GM21786 (cell line): Measurements from ENCODE around the gene USP48.
A peak's percentile ranks its signal among the peaks of the same experiment; 100 is the strongest.
"Not testable (repeated sequence)": the region's sequence is repeated elsewhere in the genome, so short reads cannot be mapped to it uniquely, and the experiment has no call there.

ENCODE experiments used
- ATAC-seq: cut with Tn5 transposase; IDR thresholded peaks from one replicate; pipeline ENCODE4 v1.9.1; 2021; ENCODE audit not compliant: unreplicated experiment

USP48 gene, protein sequence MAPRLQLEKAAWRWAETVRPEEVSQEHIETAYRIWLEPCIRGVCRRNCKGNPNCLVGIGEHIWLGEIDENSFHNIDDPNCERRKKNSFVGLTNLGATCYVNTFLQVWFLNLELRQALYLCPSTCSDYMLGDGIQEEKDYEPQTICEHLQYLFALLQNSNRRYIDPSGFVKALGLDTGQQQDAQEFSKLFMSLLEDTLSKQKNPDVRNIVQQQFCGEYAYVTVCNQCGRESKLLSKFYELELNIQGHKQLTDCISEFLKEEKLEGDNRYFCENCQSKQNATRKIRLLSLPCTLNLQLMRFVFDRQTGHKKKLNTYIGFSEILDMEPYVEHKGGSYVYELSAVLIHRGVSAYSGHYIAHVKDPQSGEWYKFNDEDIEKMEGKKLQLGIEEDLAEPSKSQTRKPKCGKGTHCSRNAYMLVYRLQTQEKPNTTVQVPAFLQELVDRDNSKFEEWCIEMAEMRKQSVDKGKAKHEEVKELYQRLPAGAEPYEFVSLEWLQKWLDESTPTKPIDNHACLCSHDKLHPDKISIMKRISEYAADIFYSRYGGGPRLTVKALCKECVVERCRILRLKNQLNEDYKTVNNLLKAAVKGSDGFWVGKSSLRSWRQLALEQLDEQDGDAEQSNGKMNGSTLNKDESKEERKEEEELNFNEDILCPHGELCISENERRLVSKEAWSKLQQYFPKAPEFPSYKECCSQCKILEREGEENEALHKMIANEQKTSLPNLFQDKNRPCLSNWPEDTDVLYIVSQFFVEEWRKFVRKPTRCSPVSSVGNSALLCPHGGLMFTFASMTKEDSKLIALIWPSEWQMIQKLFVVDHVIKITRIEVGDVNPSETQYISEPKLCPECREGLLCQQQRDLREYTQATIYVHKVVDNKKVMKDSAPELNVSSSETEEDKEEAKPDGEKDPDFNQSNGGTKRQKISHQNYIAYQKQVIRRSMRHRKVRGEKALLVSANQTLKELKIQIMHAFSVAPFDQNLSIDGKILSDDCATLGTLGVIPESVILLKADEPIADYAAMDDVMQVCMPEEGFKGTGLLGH

DNA sequence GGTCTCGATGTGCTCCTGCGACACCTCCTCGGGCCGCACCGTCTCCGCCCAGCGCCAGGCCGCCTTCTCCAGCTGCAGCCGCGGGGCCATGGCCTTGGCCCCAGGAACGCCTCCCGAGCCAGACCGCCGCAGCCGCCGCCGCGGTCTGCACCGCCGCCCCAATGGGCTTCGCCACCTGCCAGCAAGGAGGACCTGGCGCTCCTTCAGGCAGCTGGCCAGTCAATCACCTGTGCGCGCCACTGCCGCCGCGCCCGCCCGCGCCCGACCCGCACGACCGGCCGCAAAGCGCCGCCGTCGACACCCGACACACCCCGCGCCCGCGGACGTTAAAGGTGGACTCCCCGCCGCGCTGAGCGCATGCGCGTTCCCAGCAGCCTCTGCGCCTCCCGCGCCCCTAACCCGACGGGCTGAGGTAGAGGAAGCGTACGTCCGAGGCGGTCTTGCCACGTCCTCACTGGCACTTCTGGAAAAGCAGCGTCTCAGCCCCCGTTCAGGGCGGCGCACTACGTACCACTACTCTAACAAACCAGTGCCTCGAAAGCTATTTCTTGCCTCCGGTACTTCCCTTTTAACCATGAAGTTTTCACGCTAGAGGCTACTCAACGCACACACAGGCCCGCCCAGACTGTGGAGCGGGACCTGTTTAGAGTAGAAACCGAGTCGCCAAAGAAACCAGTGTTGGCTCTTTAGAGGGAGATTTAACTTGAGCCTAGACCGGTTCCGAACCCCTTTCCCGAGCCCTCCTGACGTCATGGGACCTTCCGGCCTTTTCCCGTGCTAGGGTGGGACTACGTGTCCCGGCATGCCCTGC is at the start of gene USP48:
Gene USP48, minus strand, starts transcription at position 282 of the 811 bp plus-strand sequence. Its CDS starts 192 bp downstream, at position 90.
- peak; percentile 56 for ATAC-seq

DNA sequence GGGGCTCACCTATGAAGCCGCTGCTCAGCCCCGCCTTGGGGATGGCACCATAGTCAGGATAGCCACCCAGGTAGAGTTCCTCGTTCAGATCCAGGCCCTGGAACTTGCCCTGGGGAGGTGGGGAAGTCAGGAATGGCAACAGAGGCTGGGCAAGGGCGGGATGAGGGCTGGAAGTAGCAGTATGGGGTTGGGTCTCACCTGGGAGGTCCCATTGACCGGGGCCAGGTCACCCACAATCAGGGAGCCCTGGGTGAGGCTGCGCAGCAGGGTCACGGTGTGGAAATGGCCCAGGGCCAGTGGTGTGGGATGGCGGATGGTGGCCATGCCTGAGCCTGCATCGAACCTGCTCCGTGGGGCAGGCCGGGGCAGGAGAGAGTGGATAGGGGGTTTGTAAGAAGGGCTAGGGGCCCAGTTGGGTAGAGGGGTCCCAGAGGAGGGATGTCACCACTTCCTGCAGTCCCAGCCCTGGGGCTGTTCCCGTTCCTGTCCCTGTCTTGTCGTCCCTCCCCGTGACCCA is 48.6 kb upstream of the USP48 start:
- no peak for ATAC-seq

DNA sequence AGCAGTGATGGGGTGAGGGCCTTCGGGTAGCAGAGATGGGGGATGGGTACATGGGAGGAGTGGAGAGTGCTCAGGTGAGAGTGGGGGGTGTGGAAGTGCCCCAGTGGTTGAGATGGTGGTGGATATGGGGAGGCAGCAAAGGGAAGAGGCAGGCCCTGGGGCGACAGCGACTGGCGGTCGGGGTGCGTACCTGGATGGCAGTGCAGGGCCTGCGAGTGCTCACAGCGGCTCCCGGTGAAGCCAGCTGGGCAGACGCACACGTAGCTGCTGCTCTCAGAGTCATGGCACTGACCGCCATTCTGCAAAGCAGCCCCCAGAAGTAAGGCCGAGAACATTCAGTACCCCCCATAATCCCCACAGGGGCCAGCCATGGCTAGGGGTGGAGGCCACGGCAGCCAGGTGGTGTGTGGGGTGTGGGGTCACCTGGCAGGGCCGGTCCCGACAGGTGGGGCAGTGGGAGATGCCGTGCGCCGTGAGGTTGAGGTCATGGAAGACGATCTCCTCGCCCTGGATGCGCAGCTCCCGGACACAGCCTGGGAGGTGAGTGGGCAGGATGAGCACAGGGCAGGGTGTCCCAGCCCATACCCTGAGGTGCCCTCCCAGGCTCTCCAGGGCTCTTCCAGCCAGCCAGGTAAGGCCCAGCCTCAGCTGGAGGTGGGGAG is 48.0 kb upstream of the USP48 start:
- no peak for ATAC-seq

DNA sequence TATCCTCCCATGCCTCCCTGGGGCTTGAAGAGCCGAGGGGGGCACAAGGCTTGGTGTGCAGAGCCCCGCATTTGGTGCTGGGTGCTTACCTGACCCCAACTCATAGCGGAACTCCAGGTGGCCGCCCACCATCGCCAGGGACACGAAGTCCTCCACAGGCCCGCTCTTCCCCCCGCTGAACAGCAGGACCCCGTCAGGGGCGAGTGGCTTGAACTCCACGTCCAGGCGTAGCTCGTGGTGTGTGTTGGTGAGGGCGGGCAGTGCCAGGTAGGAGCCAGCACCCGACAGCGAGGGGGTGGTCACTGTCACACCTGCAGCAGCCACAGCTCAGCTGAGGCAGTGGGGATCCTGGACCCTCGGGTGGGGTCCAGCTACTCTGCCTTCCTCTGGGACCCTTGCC is 46.3 kb upstream of the USP48 start:
- no peak for ATAC-seq

DNA sequence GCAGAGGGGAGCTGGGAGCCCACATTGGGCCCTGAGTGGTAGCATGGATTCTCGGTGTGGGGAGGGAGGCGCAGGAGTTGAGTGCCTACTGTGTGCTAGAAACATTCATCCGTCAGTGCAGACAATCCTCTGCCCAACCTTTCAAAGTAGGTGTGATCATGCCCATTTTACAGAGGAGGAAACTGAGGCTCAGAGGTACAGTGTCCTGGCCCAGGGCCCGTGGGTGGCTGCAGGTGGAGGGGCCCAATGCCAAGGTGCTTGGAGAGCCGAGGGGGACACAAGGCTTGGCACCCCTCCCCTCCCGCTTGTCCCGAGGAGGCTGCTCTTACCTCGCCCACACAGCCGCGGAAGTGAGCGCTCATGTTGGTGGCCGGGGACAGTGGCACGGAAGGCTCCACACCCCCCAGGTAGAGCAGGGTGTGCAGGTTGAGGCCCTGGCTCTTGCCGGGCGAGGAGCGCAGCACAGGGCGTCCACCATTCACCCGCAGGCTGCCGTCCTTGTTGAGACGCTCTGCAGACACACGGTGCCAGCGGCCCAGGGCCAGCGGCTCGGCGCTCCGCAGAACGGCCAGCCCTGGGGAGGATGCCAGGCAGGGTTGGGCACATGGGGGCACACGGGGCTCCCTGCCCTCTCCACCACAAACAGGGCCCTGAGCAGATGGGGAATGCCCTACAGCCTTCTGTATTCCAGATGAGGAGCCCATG is 45.7 kb upstream of the USP48 start:
- ATAC-seq: no peak

DNA sequence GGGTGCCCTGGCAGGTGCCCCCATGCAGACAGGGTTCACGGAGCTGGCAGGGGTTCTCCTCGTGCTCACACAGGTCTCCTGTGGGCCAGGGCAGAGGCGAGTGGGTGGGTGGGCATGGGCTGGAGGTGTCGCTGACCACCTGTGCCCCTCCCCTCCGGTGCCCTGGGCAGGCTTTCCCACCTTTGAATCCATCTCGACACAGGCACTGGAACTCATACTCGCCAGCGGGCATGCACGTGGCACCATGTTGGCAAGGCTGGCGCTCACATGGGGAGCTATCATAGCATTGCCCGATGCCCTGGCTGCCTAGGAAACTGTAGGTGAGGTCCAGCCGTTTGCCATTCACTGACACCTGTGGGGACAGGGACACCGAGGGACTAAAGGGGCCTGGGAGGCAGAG is 45.1 kb upstream of the USP48 start:
- no peak for ATAC-seq

DNA sequence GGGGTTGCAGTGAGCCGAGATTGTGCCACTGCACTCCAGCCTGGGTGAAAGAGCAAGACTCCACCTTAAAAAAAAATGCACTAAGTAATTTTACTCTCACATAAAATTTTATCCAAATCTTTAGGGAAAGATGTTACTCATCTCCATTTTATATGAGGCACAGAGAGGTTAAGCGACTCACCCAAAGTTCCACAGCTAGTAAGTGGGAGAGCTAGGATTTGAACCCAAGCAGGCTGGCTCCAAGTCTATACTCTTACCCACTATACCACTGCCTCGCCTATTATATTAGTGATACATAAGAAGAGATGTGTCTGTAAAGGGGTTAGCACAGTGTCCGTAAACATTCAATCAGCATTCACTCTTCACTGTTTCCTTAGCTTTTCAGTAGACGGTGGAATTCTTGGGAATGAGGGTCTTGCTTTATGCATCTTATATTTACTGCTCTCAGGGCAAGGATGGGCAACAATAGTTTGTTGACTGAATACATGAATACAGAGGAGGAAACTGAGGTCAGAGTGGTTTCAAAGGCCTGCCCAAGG is 44.3 kb upstream of the USP48 start:
- no peak for ATAC-seq

DNA sequence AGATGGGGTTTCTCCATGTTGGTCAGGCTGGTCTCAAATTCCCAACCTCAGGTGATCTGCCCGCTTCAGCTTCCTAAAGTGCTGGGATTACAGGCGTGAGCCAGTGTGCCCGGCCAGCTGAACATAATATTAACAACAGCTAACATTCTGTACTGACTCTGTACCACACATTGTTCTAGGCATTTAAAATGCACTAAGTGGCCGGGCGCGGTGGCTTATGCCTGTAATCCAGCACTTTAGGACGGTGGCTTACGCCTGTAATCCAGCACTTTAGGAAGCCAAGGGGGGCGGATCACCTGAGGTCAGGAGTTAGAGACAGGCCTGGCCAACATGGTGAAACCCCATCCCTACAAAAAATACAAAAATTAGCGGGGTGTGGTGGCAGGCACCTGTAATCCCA is 43.7 kb upstream of the USP48 start:
- not testable (repeated sequence) for ATAC-seq

DNA sequence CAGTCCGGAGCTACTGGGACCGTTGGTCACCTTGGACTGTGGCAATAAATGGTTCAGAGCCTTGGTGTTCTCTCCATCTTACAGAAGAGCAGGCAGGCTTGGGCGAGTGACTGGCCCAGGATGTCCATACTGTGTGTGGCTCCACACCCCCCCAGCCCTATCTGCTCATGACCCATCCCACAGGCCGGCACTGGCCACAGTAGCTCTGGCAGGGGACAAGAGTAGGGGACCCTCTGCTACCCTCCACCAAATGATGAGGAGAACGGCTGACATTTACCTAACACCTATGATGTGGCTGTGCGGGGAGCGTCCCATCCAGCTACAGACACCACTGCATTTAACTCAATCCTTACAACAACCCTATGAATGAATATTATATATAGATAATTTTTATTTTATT is 42.4 kb upstream of the USP48 start:
- ATAC-seq: no peak

DNA sequence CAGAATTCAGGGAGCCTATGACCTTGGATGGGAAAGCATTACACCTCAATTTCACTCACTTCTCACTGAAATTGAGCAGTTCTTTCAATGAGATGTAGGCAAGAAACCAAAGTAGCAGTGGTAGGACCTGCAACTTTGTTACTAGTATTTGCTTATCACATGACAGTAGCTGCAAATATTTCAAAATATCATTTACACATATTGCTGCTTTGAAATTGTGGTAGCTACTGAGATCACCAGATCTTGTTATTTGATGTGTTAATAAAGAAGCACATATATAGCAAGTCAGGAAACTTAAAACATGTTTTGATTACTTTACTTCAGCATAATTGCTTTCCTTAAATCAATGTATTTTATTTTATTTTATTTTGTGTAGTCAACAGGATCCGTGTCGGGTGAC is 42.0 kb upstream of the USP48 start:
- no peak for ATAC-seq

DNA sequence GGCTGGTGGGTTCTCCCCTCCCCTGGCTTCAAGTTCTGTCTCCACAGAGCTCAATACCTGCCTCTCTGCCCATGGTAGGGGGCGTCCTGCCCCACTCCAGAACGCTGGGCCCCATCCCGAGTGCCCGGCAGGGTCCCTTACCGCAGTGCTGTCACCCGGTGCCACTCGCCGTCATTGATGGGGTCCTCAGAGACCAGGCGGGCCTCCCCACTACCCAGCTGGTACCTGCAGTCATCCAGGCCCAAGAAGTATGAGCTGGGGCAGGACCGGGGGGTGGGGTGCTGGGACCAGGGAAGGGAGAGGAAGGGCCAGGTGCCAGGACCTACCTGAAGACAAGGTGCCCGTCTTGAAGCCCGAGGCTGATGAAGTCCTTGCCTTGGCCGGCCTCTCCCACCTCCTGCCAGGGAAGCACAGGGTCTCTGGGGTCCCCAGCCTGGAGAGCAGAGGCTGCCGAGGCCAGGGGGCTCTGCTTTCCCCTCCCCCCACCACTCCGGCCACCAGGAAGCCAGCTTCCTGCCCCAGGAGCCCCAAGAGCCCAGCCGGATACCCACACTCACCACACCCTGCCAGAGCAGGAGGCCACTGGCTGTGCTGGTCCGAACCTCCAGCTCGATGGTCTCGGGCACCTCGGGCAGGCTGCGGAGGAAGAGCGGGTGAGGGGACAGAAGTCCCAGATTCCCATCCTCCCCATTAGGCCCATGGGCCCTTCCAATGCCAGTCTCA is 41.2 kb upstream of the USP48 start:
- no peak for ATAC-seq

DNA sequence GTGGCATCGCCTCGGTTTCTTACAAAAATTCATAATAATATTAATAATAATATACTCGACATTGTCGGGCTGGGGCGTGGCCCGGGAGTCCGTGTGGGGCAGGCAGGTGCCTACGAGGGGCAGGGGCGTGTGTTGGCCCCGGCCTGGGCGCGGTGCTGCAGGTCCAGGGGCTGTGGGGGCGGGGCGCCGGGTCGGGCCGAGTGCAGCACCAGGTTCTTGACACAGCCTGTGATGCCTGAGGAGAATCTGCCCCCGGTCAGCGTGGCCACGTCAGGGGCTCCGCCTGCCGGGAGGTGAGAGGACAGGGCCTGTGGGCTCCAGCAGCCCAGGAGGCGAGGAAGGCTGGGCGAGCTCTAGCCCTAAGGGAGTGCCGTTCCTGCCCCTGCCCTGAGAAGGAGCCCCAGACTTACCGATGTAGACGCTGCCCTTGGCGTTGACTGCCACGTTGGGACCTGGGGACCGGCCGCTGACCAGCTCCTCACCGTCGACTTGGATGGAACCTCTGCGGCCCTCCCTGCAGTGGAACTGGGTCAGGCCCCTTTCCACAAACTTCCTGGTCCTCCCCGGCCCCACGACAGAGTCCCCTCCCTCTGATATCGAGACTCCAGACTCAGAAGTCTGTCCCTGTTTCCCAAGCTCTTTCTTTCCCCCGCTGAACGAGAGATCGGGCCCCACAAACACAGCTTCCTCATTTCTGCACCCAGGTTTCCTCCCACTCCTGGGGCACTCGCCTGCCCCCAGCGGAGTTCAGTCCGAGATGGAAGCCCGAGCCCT is 40.4 kb upstream of the USP48 start:
- no peak for ATAC-seq

DNA sequence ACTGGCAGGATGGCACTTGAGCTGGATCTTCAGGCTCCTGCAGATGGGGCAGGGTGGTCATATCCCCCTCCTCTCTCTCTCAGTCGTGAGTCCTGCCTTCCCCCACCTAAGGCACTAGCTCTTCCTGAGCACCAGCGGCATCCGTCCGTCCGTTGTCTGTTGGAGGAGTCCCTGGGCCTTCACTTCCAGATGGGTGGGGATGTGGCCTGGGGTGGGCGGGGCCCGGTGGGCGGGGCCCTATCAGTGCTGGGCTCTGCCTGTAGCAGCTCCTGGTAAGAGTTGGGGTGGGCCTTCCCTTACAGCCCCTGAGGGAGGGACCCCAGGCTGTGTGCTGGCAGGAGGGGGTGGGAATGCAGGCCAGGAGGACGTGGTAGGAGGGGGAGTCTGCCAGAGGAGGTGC is 39.4 kb upstream of the USP48 start:
- no peak for ATAC-seq

DNA sequence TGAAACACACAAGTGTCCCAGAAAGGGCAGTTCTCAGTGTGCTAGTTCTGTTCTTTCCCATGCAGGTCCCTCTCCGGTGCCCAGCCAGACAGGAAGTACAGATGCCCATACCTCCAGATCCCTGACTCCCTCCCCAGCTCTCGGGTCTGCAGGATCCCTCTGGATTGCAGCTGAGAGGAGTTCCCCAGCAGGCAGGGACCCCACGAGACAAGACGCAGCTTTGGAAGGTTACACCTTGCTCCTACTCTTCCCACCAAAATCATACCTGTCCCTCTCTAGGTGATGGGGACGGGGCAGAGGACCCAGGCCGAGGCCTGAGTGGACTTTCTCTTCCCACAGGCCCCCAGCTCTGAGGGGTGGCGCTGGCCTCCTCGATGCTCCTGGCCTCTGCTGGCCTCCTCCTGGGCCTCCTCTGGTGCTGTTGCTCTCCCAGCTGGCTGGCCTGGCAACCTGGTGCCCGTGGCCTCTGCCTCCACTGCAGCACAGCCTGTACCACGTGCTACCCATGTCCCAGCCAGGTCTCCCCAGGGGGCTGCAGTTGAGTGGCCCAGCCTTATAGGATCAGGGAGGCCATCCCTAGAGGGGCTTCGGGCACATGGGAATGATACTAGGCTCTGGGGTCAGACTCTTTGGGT is 38.6 kb upstream of the USP48 start:
- no peak for ATAC-seq

DNA sequence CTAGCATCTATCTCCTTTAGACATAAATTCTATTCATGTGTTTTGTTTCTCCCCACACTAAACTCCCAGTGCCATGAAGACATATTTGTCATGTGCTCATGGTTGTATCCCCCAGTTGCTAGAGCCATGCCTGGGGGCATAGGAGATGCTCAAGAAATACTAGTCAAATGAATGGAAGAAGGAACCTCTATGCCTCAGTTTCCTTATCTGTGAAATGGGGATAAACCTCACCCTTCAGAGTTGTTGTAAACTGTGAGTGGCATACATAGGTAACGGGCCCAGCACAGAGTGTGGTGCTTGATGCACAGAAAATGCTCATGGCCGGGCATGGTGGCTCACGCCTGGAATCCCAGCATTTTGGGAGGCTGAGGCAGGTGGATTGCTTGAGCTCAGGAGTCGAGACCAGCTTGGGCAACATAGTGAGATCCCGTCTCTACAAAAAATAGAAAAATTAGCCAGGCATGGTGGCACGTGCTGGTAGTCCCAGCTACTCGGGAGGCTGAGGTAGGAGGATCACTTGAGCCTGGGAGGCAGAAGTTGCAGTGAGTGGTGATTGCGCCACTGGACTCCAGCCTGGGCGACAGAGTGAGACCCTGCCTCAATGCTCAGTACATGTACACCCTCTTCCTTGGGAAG is 37.8 kb upstream of the USP48 start:
- ATAC-seq: no peak

DNA sequence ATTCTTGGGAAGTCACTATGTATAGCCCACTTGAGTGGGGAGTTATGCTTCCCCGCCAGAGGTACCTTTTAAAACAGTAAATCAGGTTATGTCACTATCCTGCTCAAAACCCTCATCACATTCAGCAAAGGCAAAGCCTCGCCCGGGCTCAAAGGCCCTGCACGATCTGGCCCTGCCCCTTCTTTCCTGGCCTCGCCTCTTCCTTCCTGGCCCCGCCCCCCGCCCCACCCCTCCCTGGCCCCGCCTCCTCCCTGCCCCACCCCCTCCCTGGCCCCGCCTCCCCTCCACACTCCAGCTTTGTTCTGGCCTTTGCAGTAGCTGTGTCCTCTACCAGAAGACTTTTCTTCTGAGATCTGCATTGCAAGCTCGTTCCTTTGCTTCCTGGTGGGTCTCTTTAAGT is 35.7 kb upstream of the USP48 start:
- no peak for ATAC-seq
